T-cell (primary cell): ENCODE measurements around the gene FANCD2OS. TPM values are rescaled to one million over a fixed set of nuclear protein-coding genes. Genes with fewer than 3 reads are reported as not detected.
A peak's percentile ranks its signal among the peaks of the same experiment; 100 is the strongest.

ENCODE experiments used
- ATAC-seq, 4 experiments: fragments of 200-7000 bp in 3 of 4; fragments of 150-1000 bp in 1 of 4; cut with Tn5 transposase; replicated peaks in 1 of 4; 1 replicate in 3 of 4; 2 replicates in 1 of 4; pipeline ENCODE4 v1.10.0; 2021; ENCODE audit warnings: moderate library complexity in 3 of 4, mild to moderate bottlenecking in 2 of 4, moderate number of reproducible peaks in 1 of 4
- CTCF ChIA-PET, 2 donors: fragments of 300-600 bp; sonication (Branson Sonifier 250); formaldehyde crosslinking; loops; one replicate each; lab custom pipeline; 2022; ENCODE audit warnings: antibody characterized with exemption in 2 of 2; lab: Charles Lee
- POLR2A ChIA-PET, 2 donors: fragments of 300-600 bp; sonication (Branson Sonifier 250); formaldehyde crosslinking; loops; one replicate each; lab custom pipeline; 2022; ENCODE audit warnings: antibody characterized with exemption in 2 of 2; lab: Charles Lee
- DNase-seq, 35 experiments: peaks; one replicate each; pipeline versions ENCODE4 v3.0.0 to v3.0.0-alpha.2; 2013 to 2023
- H3K27ac ChIP-seq: one replicate; pipeline ENCODE4 v1.5.1; 2013; ENCODE audit warnings: low read length
- H3K27me3 ChIP-seq, 2 experiments: replicated peaks in 1 of 2; 1 replicate in 1 of 2; 2 replicates in 1 of 2; pipeline versions ENCODE4 v1.6.1 to v1.7.0; 2013; ENCODE audit warnings: low read length in 1 of 2, mixed read lengths in 1 of 2; ENCODE audit not compliant: control insufficient read depth in 2 of 2, insufficient read depth in 2 of 2; ENCODE audit errors: extremely low read depth in 1 of 2
- H3K36me3 ChIP-seq, 2 donors: 1 replicate in 1 of 2; 2 replicates in 1 of 2; pipeline versions ENCODE4 v1.6.1 to v1.7.0; 2013; ENCODE audit warnings: low read length in 1 of 2; ENCODE audit not compliant: control insufficient read depth in 2 of 2, insufficient read depth in 1 of 2; ENCODE audit errors: extremely low read depth in 1 of 2
- H3K4me1 ChIP-seq, 2 experiments: 1 replicate in 1 of 2; 2 replicates in 1 of 2; pipeline versions ENCODE4 v1.6.1 to v1.7.0; 2013; ENCODE audit warnings: low read length in 2 of 2, mixed read lengths in 1 of 2; ENCODE audit not compliant: insufficient read depth in 2 of 2, control insufficient read depth in 1 of 2; ENCODE audit errors: extremely low read depth in 1 of 2
- H3K4me3 ChIP-seq, 2 donors: 1 replicate in 1 of 2; 2 replicates in 1 of 2; pipeline versions ENCODE4 v1.5.1 to v1.7.0; 2013; ENCODE audit warnings: mild to moderate bottlenecking in 2 of 2, low read length in 1 of 2, moderate library complexity in 1 of 2; ENCODE audit not compliant: control insufficient read depth in 1 of 2; ENCODE audit errors: extremely low read depth in 1 of 2
- H3K9me3 ChIP-seq: 2 replicates; pipeline ENCODE4 v1.7.0; 2013
- H3K27ac Mint-ChIP-seq, 2 donors: one replicate each; pipeline ENCODE4 v1.8.0; 2020 to 2021; ENCODE audit warnings: mild to moderate bottlenecking in 2 of 2, mixed read lengths in 2 of 2
- H3K27me3 Mint-ChIP-seq, 2 donors: one replicate each; pipeline ENCODE4 v1.8.0; 2021 to 2022; ENCODE audit warnings: mixed read lengths in 2 of 2
- H3K36me3 Mint-ChIP-seq: one replicate; pipeline ENCODE4 v1.8.0; 2021; ENCODE audit warnings: mixed read lengths
- H3K4me1 Mint-ChIP-seq, 3 donors: one replicate each; pipeline ENCODE4 v1.8.0; 2020 to 2022; ENCODE audit warnings: mixed read lengths in 3 of 3, mild to moderate bottlenecking in 1 of 3
- H3K4me3 Mint-ChIP-seq, 3 donors: one replicate each; pipeline ENCODE4 v1.8.0; 2020 to 2022; ENCODE audit warnings: mild to moderate bottlenecking in 3 of 3, mixed read lengths in 3 of 3, moderate library complexity in 3 of 3
- H3K9me3 Mint-ChIP-seq, 3 donors: one replicate each; pipeline ENCODE4 v1.8.0; 2020 to 2022; ENCODE audit warnings: mixed read lengths in 3 of 3
- WGBS: methylation state at CpG from one replicate; pipeline ENCODE4 v1.1.5; 2013; ENCODE audit warnings: missing lambda C conversion rate; ENCODE audit not compliant: insufficient coverage; 5-methylcytosine and 5-hydroxymethylcytosine counted together
- total RNA-seq, 35 experiments: library from RNA in 6 of 35; stranded (reverse) in 6 of 35; fragments of 120-200 nt in 1 of 35; gene quantifications; one replicate each; pipeline versions ENCODE4 v1.2.1 to v1.2.4 and lab custom pipeline; 2013 to 2026

FANCD2OS gene
- total RNA-seq, 5 donors from 2014 or later (not counting 1 experiment from before 2014, with no cell fraction given): not detected

- ChIA-PET POLR2A (no interaction called here), CTCF (interaction anchor here in 1 of 2 donors (0.6 kb wide), 1 partner anchor 21 kb away, joined by 3 read pairs; no protein-coding TSS in a partner anchor)
- WGBS: 87% methylated on average over 7 of the region's 8 CpGs
- Mint-ChIP-seq H3K4me1 (peaks cover 17 to 29% (median 28%) of the 10 kb centered on the region in 3 donors), H3K27ac (peak overlapping the region in 1 of 2 donors; percentile 44), H3K27me3 (no peaks in the 10 kb centered on the region), H3K9me3 (no peaks in the 10 kb centered on the region), H3K4me3 (no peak overlapping the region), H3K36me3 (peaks cover 43% of the 10 kb centered on the region)
- H3K27me3 ChIP-seq: no peaks in the 10 kb centered on the region
- H3K4me3 ChIP-seq: no peak overlapping the region
- no peaks in the 10 kb centered on the region for H3K9me3 ChIP-seq
- ATAC-seq: no peak
- H3K36me3 ChIP-seq: peaks cover 3 to 49% of the 10 kb centered on the region in 2 donors
- no peak overlapping the region for H3K27ac ChIP-seq
- H3K4me1 ChIP-seq: peaks cover 10 to 25% of the 10 kb centered on the region in 2 experiments
- no peak for DNase-seq
These were observed 41.2 kb upstream of the FANCD2OS start for GRCh38 chr3:10149226-10149625.

- H3K27me3 Mint-ChIP-seq: no peaks in the 10 kb centered on the region
- no CpG with 5 or more reads among the region's 4 CpGs for WGBS
- H3K27ac ChIP-seq: no peak overlapping the region
- no peaks in the 10 kb centered on the region for H3K27me3 ChIP-seq
- H3K9me3 ChIP-seq: no peaks in the 10 kb centered on the region
- H3K36me3 Mint-ChIP-seq: peaks cover 31% of the 10 kb centered on the region
- DNase-seq (no peak), ATAC-seq (no peak)
- H3K27ac Mint-ChIP-seq: peak overlapping the region; percentile 73 to 83
- POLR2A ChIA-PET: no interaction called here
- CTCF ChIA-PET: interaction anchor here in 1 of 2 donors (0.7 kb wide), 1 partner anchor 289 kb away, joined by 3 read pairs; no protein-coding TSS in a partner anchor
- peaks cover 15 to 50% of the 10 kb centered on the region in 2 experiments for H3K4me1 ChIP-seq
- peaks cover 3 to 29% of the 10 kb centered on the region in 2 donors for H3K36me3 ChIP-seq
- peak overlapping the region; percentile 53 to 85 (median 63) for H3K4me3 Mint-ChIP-seq
- H3K4me1 Mint-ChIP-seq: peaks cover 35 to 46% (median 45%) of the 10 kb centered on the region in 3 donors
- H3K4me3 ChIP-seq: no peak overlapping the region
- H3K9me3 Mint-ChIP-seq: no peaks in the 10 kb centered on the region
These were observed 37.6 kb upstream of the FANCD2OS start for GRCh38 chr3:10145685-10146084.

- DNase-seq (peak in 5 of 35 experiments; percentile 1 to 47 (median 6)), ATAC-seq (no peak)
- WGBS: 27% methylated on average over 18 of the region's 29 CpGs
- POLR2A ChIA-PET: interaction anchor here (0.6 to 0.7 kb wide), 3 partner anchors 28 to 136 kb away, joined by 5 to 8 read pairs (median 6); no protein-coding TSS in a partner anchor
- H3K4me3 ChIP-seq: peak overlapping the region; percentile 80 to 92
- peaks cover 0 to 8% of the 10 kb centered on the region in 2 donors for H3K36me3 ChIP-seq
- Mint-ChIP-seq H3K27me3 (no peaks in the 10 kb centered on the region), H3K36me3 (peaks cover 14% of the 10 kb centered on the region), H3K4me1 (peaks cover 35 to 40% (median 39%) of the 10 kb centered on the region in 3 donors), H3K9me3 (no peaks in the 10 kb centered on the region), H3K4me3 (peak overlapping the region; percentile 85 to 88 (median 88)), H3K27ac (peak overlapping the region; percentile 77 to 93)
- no peaks in the 10 kb centered on the region for H3K9me3 ChIP-seq
- H3K4me1 ChIP-seq: peaks cover 15 to 50% of the 10 kb centered on the region in 2 experiments
- H3K27me3 ChIP-seq: no peaks in the 10 kb centered on the region
- H3K27ac ChIP-seq: peak overlapping the region; percentile 86
- CTCF ChIA-PET: interaction anchor here in 1 of 2 donors (0.6 kb wide), 1 partner anchor 183 kb away, joined by 3 read pairs; no protein-coding TSS in a partner anchor
These were observed 34.9 kb upstream of the FANCD2OS start for GRCh38 chr3:10142707-10143560.

- Histone ChIP-seq H3K27ac (peak overlapping the region; percentile 86), H3K4me3 (peak overlapping the region; percentile 80 to 92), H3K4me1 (peaks cover 15 to 42% of the 10 kb centered on the region in 2 experiments), H3K36me3 (no peaks in the 10 kb centered on the region), H3K27me3 (no peaks in the 10 kb centered on the region), H3K9me3 (no peaks in the 10 kb centered on the region)
- peak overlapping the region; percentile 85 to 88 (median 88) for H3K4me3 Mint-ChIP-seq
- H3K9me3 Mint-ChIP-seq: no peaks in the 10 kb centered on the region
- peak overlapping the region; percentile 52 to 93 for H3K27ac Mint-ChIP-seq
- DNase-seq: peak in 2 of 35 experiments; percentile 6 to 14
- peaks cover 29 to 31% (median 29%) of the 10 kb centered on the region in 3 donors for H3K4me1 Mint-ChIP-seq
- no peaks in the 10 kb centered on the region for H3K27me3 Mint-ChIP-seq
- 93% methylated on average over 9 of the region's 23 CpGs for WGBS
- peaks cover 8% of the 10 kb centered on the region for H3K36me3 Mint-ChIP-seq
- ChIA-PET CTCF (interaction anchor here in 1 of 2 donors (0.6 to 0.9 kb wide), 2 partner anchors 11 to 53 kb away, joined by 3 to 5 read pairs; no protein-coding TSS in a partner anchor), POLR2A (no interaction called here)
- no peak for ATAC-seq
These were observed 33.0 kb upstream of the FANCD2OS start for GRCh38 chr3:10140996-10141546.

- Histone ChIP-seq H3K4me3 (no peak overlapping the region), H3K36me3 (no peaks in the 10 kb centered on the region), H3K27ac (no peak overlapping the region), H3K9me3 (no peaks in the 10 kb centered on the region), H3K27me3 (no peaks in the 10 kb centered on the region), H3K4me1 (peaks cover 0 to 6% of the 10 kb centered on the region in 2 experiments)
- Mint-ChIP-seq H3K36me3 (no peaks in the 10 kb centered on the region), H3K27ac (no peak overlapping the region), H3K4me1 (peaks cover 0 to 4% (median 1%) of the 10 kb centered on the region in 3 donors), H3K27me3 (no peaks in the 10 kb centered on the region), H3K4me3 (no peak overlapping the region), H3K9me3 (no peaks in the 10 kb centered on the region)
- ChIA-PET CTCF (interaction anchor here (0.6 to 0.7 kb wide), 2 partner anchors 10 to 80 kb away, joined by 3 read pairs; no protein-coding TSS in a partner anchor), POLR2A (no interaction called here)
- ATAC-seq (no peak), DNase-seq (no peak)
- WGBS: no CpG with 5 or more reads among the region's 4 CpGs
These were observed 29.1 kb upstream of the FANCD2OS start for GRCh38 chr3:10137178-10137577.

- ChIA-PET POLR2A (no interaction called here), CTCF (interaction anchor here in 1 of 2 donors (0.7 kb wide), 1 partner anchor 10 kb away, joined by 3 read pairs; no protein-coding TSS in a partner anchor)
- Mint-ChIP-seq H3K4me1 (peaks cover 0 to 4% (median 0%) of the 10 kb centered on the region in 3 donors), H3K9me3 (no peaks in the 10 kb centered on the region), H3K27ac (no peak overlapping the region), H3K27me3 (no peaks in the 10 kb centered on the region), H3K4me3 (no peak overlapping the region), H3K36me3 (no peaks in the 10 kb centered on the region)
- H3K36me3 ChIP-seq: no peaks in the 10 kb centered on the region
- peaks cover 0 to 5% of the 10 kb centered on the region in 2 experiments for H3K4me1 ChIP-seq
- DNase-seq (no peak), ATAC-seq (no peak)
- H3K27me3 ChIP-seq: no peaks in the 10 kb centered on the region
- no peak overlapping the region for H3K4me3 ChIP-seq
- H3K27ac ChIP-seq: no peak overlapping the region
- 91% methylated on average over 13 of the region's 25 CpGs for WGBS
- H3K9me3 ChIP-seq: no peaks in the 10 kb centered on the region
These were observed 28.5 kb upstream of the FANCD2OS start for GRCh38 chr3:10136426-10137005.
